ENCODE results near the gene ADAD2.

- no peak for TF ChIP-seq CTCF (conservative IDR thresholded peaks at IDR 0.05)
- no peak for TF ChIP-seq ZFX (IDR thresholded peaks at IDR 0.05)
Observed at GRCh38 chr16:84143081-84143480, 47.9 kb upstream of the ADAD2 start.

Data from C4-2B (cell line).